PC-3 (cell line): ENCODE measurements around the gene LRRC71. TPM values are rescaled to one million over a fixed set of nuclear protein-coding genes. Genes with fewer than 3 reads are reported as not detected.

Experiments
- ATAC-seq: fragments of 200-7000 bp; cut with Tn5 transposase; 2 replicates; pipeline ENCODE4 v1.9.1; 2020; ENCODE audit warnings: mild to moderate bottlenecking, moderate library complexity
- BruUV-seq: library from RNA; stranded (reverse); fragments of 400-500 nt; replicated peaks from 2 replicates; lab custom pipeline; 2021; lab: Mats Ljungman, UMichigan
- CTCF ChIA-PET: fragments of 300-600 bp; sonication (Branson Sonifier 250); formaldehyde crosslinking; loops from one replicate; lab custom pipeline; 2022; ENCODE audit warnings: antibody characterized with exemption; lab: Charles Lee
- POLR2A ChIA-PET: fragments of 300-600 bp; sonication (Branson Sonifier 250); formaldehyde crosslinking; loops from one replicate; lab custom pipeline; 2022; ENCODE audit warnings: antibody characterized with exemption; ENCODE audit not compliant: unreplicated experiment; lab: Charles Lee
- DNase-seq: peaks from one replicate; pipeline ENCODE4 v3.0.0-alpha.2; 2015
- H2AFZ ChIP-seq: fragments of 300-600 bp; sonication (generic); 2 replicates; pipeline ENCODE4 v1.6.0; 2016; ENCODE audit warnings: antibody characterized with exemption, low read length
- H3F3A ChIP-seq: fragments of 300-600 bp; sonication (generic); one replicate; pipeline ENCODE4 v1.6.0; 2017; ENCODE audit warnings: antibody characterized with exemption, low read length, control low read depth, mild to moderate bottlenecking; ENCODE audit not compliant: unreplicated experiment
- H3K27ac ChIP-seq: fragments of 300-600 bp; sonication (generic); 2 replicates; pipeline ENCODE4 v1.5.1; 2016; ENCODE audit warnings: mild to moderate bottlenecking, low read length
- H3K27me3 ChIP-seq: fragments of 300-600 bp; sonication (generic); 2 replicates; pipeline ENCODE4 v1.6.1; 2016; ENCODE audit warnings: low read length, mixed read lengths
- H3K36me3 ChIP-seq: fragments of 300-600 bp; sonication (generic); 2 replicates; pipeline ENCODE4 v1.6.1; 2016; ENCODE audit warnings: low read depth, mixed run types, low read length, mixed read lengths
- H3K4me1 ChIP-seq: fragments of 300-600 bp; sonication (generic); 2 replicates; pipeline ENCODE4 v1.5.1; 2016; ENCODE audit warnings: low read length; ENCODE audit not compliant: insufficient read depth
- H3K4me2 ChIP-seq: fragments of 300-600 bp; sonication (generic); 2 replicates; pipeline ENCODE4 v1.6.0; 2016; ENCODE audit warnings: low read length
- H3K4me3 ChIP-seq: fragments of 300-600 bp; sonication (generic); 2 replicates; pipeline ENCODE4 v1.5.1; 2016; ENCODE audit warnings: mild to moderate bottlenecking, low read length, mixed read lengths
- H3K79me2 ChIP-seq: fragments of 300-600 bp; sonication (generic); 2 replicates; pipeline ENCODE4 v1.6.1; 2017; ENCODE audit warnings: low read length, mixed read lengths
- H3K9ac ChIP-seq: fragments of 300-600 bp; sonication (generic); 2 replicates; pipeline ENCODE4 v1.6.0; 2016; ENCODE audit warnings: mild to moderate bottlenecking, low read length
- H3K9me2 ChIP-seq: fragments of 300-600 bp; sonication (generic); replicated peaks from 2 replicates; pipeline ENCODE4 v1.6.1; 2016; ENCODE audit warnings: mixed run types, low read length, mixed read lengths
- H3K9me3 ChIP-seq: fragments of 300-600 bp; sonication (generic); 2 replicates; pipeline ENCODE4 v1.6.1; 2016; ENCODE audit warnings: low read length, mixed read lengths
- H4K20me1 ChIP-seq: fragments of 300-600 bp; sonication (generic); 2 replicates; pipeline ENCODE4 v1.6.1; 2016; ENCODE audit warnings: low read length, mixed read lengths
- CTCF ChIP-seq: fragments of 300-600 bp; sonication (generic); conservative IDR thresholded peaks from 2 replicates; pipeline ENCODE4 v1.5.1; 2017; ENCODE audit warnings: antibody characterized with exemption, low read depth, mild to moderate bottlenecking, low read length
- EZH2 ChIP-seq: fragments of 300-600 bp; sonication (generic); IDR thresholded peaks from one replicate; pipeline ENCODE4 v1.6.1; 2017; ENCODE audit warnings: antibody characterized with exemption, mild to moderate bottlenecking, low read length; ENCODE audit not compliant: unreplicated experiment
- EZH2phosphoT487 ChIP-seq: fragments of 300-600 bp; sonication (generic); IDR thresholded peaks from 2 replicates; pipeline ENCODE4 v1.6.1; 2018; ENCODE audit warnings: mild to moderate bottlenecking, antibody characterized with exemption, low read length, borderline replicate concordance
- intact Hi-C: fragments of 100-400 bp; cut with micrococcal nuclease; formaldehyde crosslinking; loops from 2 replicates; pipeline ENCODE4 v1.9.0; 2023
- total RNA-seq: library from RNA; depleted of rRNA; stranded (reverse); fragments of >200 nt; gene quantifications from 2 replicates; pipeline ENCODE4 v1.2.3, GENCODE V29; 2014

LRRC71 gene
- total RNA-seq, 1 experiment from 2014 or later, result 0.11 TPM

- POLR2A ChIA-PET, result no interaction called here
- no peak for DNase-seq
- TF ChIP-seq EZH2phosphoT487, result no peak
- no peak for TF ChIP-seq CTCF
- TF ChIP-seq EZH2, result no peak
Observed at GRCh38 chr1:156937883-156938282, 17.5 kb downstream of the LRRC71 start.

GRCh38 chr1:156938813-156939212 lies 18.4 kb downstream of the LRRC71 start:
- Histone ChIP-seq H3K27me3 (no peaks in the 10 kb centered on the region), H3K4me2 (no peak overlapping the region), H3K79me2 (no peaks in the 10 kb centered on the region), H3K27ac (no peak overlapping the region), H3K36me3 (peaks cover 20% of the 10 kb centered on the region; the same call in 1 of the 2 replicates), H3K9ac (no peak overlapping the region), H3K4me1 (no peaks in the 10 kb centered on the region), H3K9me2 (no peaks in the 10 kb centered on the region), H3K4me3 (no peak overlapping the region), H3F3A (no peaks in the 10 kb centered on the region), H2AFZ (no peak overlapping the region), H4K20me1 (no peaks in the 10 kb centered on the region), H3K9me3 (no peaks in the 10 kb centered on the region)
- ChIA-PET POLR2A (no interaction called here), CTCF (no interaction called here)
- DNase-seq (no peak), ATAC-seq (no peak)
- TF ChIP-seq EZH2phosphoT487 (no peak), EZH2 (no peak), CTCF (no peak)
- intact Hi-C loops, result no loop called here
- BruUV-seq, result no TSS peak

More at GRCh38 chr1:156937883-156938282, 17.5 kb downstream of the LRRC71 start:
- no TSS peak for BruUV-seq
- Histone ChIP-seq H2AFZ (no peak overlapping the region), H3K4me3 (no peak overlapping the region), H3K4me1 (no peaks in the 10 kb centered on the region), H3K27ac (no peak overlapping the region), H3F3A (no peaks in the 10 kb centered on the region), H3K9ac (no peak overlapping the region), H3K9me3 (no peaks in the 10 kb centered on the region), H3K27me3 (no peaks in the 10 kb centered on the region), H3K9me2 (no peaks in the 10 kb centered on the region), H4K20me1 (no peaks in the 10 kb centered on the region), H3K36me3 (peaks cover 14% of the 10 kb centered on the region; the same call in 1 of the 2 replicates), H3K4me2 (no peak overlapping the region), H3K79me2 (no peaks in the 10 kb centered on the region)
- CTCF ChIA-PET, result no interaction called here
- intact Hi-C loops, result no loop called here
- ATAC-seq, result no peak

- Histone ChIP-seq H3K4me3 (no peak overlapping the region), H3K4me1 (no peaks in the 10 kb centered on the region), H3K4me2 (no peak overlapping the region), H3F3A (no peaks in the 10 kb centered on the region), H3K79me2 (no peaks in the 10 kb centered on the region), H3K9me2 (no peaks in the 10 kb centered on the region), H3K27me3 (no peaks in the 10 kb centered on the region), H3K9me3 (no peaks in the 10 kb centered on the region), H4K20me1 (no peaks in the 10 kb centered on the region), H3K36me3 (peaks cover 28% of the 10 kb centered on the region), H2AFZ (no peak overlapping the region), H3K27ac (no peak overlapping the region), H3K9ac (no peak overlapping the region)
- no TSS peak for BruUV-seq
- ATAC-seq (no peak), DNase-seq (no peak)
- CTCF ChIA-PET, result no interaction called here
- intact Hi-C loops, result no loop called here
- POLR2A ChIA-PET, result no interaction called here
- TF ChIP-seq EZH2 (no peak), CTCF (no peak), EZH2phosphoT487 (no peak)
Observed at GRCh38 chr1:156939786-156940334, 19.4 kb downstream of the LRRC71 start.
